HG03521 (cell line): ENCODE measurements around the gene CLTCL1.
"Not testable (repeated sequence)": the region's sequence is repeated elsewhere in the genome, so short reads cannot be mapped to it uniquely, and the experiment has no call there.

Experiments used
- ATAC-seq: cut with Tn5 transposase; IDR thresholded peaks from one replicate; pipeline ENCODE4 v1.9.1; 2021; ENCODE audit warnings: mild to moderate bottlenecking, moderate library complexity; ENCODE audit not compliant: unreplicated experiment

The CLTCL1 gene

DNA sequence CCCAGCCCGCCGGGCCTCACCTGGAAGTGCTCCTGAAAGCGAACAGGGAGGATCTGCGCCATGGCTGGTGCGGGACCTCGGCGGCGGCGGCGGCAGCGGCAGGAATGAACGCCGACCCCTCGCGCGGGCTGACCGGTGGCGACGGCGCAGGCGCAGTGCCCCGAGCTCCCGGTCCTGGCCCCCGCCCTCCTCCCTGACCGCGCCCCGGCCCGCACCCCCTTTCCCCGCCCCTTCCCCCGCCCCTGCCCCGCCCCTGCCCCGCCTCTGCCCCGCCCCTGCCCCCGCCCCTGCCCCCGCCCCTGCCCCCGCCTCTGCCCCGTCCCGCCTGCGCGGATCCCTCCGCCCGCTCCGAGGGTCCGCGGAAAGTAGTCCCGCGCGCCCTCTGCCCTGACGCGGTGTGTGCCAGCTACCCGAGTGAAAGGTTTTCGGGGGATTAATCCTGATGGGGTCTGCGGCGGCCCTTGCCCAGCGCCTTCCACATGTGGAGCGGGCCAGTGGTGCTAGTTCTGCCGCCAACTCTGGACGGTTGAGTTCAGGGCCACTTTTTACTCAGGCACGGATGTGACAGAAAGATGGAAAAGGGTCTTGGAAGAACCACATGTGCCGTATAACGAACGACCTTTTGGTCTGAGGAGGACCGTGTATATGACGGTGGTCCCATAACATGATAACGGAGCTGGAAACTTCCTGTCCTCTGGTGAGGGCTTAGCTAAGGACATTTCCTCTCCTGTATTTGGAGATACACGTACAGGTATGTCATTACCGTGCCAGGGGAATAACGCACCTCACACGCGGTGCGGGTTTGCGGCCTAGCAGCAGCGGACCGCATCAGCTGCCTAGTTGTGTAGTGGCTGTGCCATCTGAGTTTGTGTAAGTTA is at the start of gene CLTCL1:
Gene CLTCL1, minus strand, starts transcription at position 140 of the 878 bp plus-strand sequence. Its CDS starts 78 bp downstream, at position 62.
- peak; percentile 79 for ATAC-seq

- no peak for ATAC-seq
These were observed 45.6 kb upstream of the CLTCL1 start for GRCh38 chr22:19337137-19337536.

DNA sequence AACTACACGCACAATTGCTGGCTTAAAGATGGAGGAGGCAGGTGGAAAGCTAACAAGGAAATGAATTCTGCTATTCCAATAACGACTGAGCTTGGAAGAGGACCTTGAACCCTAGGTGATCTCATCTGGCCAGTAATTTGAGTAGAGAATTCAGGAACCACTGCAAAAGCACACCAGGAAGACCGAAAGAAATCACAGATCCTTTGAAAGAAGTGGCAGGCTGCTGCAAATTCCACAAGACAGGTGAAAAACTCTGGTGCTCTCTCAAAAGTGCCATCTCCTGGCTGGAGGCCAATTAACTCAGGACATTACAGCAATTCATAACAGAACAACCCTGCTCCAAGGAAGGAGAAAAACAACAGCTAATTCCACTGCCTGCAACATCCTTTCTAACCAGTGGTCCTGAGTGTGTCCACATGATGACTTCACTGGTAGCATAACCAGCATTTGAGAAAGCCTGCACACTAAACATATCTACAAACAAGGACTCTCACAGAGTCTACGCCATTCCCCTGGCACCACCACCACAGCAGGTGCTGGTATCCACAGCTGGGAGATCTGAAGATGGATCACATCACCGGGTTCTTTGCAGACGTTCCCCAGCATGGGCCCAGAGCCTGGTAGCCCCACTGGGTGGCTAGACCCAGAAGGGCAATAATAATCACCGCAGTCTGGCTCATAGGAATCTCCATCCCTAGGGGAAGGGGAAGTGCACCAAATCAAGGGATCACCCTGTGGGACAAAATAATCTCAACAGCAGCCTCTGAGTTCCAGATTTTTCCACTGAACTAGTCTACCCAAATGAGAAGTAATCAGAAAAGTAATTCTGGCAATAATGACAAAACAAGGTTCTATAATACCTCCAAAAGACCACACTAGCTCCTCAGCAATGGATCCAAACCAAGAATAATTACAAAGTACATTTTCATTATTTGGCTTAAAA is 44.9 kb upstream of the CLTCL1 start:
- no peak for ATAC-seq

DNA sequence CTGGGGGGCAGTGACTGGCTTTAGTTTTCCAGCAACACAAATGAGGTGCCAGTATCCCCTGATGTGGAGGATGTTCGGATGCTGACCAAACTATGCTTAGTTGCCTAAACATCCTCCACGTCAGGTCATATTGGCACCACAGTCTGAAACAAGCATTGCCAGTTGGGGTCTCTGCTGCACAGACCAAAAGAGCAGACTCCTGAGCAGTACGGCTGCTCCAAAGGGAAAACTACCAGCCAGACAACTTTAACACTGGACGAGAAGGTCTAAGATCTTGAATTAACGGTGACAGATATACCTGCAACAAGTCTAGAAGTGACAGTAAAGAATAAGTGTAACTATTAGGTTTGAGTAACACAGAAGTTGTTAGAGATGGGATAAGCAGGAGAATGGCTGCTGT is 40.5 kb upstream of the CLTCL1 start:
- no peak for ATAC-seq

GRCh38 chr22:19331474-19331873 is 40.0 kb upstream of the CLTCL1 start:
- no peak for ATAC-seq

DNA sequence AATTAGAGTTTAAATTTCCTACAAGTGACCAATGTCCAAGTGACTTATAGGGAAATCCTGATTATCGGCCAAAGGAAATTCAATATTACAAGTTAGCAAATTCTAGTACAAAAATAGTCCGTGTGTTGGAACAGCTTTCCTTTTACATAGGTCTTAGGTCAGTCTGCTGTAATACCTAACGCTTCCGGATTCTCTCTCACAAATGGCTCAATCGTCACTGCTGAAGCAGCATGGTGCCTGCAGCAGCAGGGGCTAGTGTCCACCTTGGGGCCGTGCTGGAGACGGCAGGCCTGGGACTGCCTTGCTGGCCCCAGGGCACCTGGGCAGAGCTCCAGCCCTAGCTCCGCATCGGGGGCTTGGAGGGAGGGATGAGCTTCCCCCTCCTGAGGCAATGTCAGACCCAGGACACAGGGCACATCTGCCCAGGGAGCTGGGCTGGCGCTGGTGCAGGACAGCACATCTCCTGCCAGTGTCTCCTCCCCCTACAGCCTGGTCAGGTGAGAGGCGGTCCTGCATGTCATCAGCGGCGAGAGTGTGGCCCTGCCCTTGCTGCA is 39.4 kb upstream of the CLTCL1 start:
- ATAC-seq: no peak

DNA sequence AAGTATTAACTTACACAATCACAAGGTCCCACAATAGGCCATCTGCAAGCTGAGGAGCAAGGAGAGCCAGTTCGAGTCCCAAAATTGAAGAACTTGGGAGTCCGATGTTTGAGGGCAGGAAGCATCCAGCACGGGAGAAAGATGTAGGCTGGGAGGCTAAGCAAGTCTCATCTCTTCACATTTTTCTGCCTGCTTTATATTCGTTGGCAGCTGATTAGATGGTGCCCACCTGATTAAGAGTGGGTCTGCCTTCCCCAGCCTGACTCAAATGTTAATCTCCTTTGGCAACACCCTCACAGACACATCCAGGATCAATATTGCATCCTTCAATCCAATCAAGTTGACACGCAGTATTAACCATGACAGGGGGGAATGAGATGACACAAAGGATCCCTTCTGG is 38.7 kb upstream of the CLTCL1 start:
- not testable (repeated sequence) for ATAC-seq

- ATAC-seq: no peak
These were observed 37.9 kb upstream of the CLTCL1 start for GRCh38 chr22:19329454-19329853.

DNA sequence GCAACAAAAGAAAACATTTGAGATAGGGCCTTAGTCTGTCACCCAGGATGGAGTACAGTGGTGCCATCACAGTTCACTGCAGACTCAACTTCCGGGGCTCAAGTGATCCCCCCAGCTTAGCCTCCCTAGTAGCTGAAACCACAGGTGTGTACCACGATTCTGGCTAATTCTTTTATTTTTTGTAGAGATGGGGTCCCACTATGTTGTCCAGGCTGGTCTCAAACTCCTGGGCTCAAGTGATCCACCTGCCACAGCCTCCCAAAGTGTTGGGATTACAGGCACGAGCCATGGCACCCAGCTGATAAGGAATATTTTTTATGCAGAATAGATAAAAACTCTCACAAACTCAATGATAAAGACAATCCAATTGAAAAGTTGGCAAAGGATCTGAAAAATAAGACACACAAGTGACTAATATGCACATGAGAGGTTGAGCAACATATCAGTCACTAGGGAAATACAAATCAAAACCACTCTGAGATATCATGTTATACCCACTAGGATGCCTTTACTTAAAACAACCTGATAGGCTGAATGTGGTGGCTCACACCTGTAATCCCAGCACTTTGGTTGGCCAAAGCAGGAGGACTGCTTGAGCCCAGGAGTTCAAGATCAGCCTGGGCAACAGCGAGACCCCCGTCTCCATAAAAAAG is 33.9 kb upstream of the CLTCL1 start:
- no peak for ATAC-seq

GRCh38 chr22:19323420-19323819 is 31.9 kb upstream of the CLTCL1 start:
- ATAC-seq: not testable (repeated sequence)

- no peak for ATAC-seq
These were observed 30.2 kb upstream of the CLTCL1 start for GRCh38 chr22:19321757-19322156.

GRCh38 chr22:19320136-19320535 is 28.6 kb upstream of the CLTCL1 start:
- ATAC-seq: not testable (repeated sequence)

- no peak for ATAC-seq
These were observed 27.8 kb upstream of the CLTCL1 start for GRCh38 chr22:19319281-19319680.

DNA sequence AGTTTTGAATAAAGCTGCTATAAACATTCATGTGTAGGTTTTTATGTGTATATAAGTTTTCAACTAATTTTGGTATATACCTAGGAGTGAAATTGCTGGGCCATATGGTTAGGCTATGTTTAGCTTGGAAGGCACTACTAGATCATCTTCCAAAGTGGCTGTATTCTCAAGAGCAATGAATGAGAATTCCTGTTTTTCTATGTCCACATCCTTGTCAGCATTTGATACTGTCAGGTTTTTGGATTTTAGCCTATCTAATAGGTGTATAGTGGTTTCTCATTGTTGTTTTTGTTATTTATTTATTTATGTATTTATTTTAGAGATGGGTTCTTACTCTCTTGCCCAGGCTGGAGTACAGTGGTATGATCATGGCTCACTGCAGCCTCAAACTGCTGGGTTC is 26.3 kb upstream of the CLTCL1 start:
- ATAC-seq: no peak

DNA sequence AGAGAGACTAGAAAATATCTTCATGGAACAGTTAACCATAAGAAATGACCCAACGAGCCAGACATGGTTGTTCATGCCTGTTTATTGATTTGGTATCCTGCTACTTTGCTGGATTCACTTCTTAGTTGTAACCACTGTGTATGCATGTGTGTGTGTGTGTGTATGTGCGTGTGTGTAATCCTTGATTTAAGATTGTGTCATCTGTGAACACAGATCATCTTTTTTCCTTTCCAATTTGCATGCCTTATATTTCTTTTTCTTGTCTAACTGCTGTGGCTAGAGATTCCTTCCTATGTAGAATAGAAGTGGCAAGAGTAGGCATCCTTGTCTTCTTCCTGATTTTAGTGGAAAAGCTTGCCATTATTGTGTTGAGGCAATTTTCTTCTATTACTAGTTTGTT is 16.4 kb upstream of the CLTCL1 start:
- ATAC-seq: no peak

- ATAC-seq: not testable (repeated sequence)
These were observed 15.0 kb upstream of the CLTCL1 start for GRCh38 chr22:19306535-19306934.

DNA sequence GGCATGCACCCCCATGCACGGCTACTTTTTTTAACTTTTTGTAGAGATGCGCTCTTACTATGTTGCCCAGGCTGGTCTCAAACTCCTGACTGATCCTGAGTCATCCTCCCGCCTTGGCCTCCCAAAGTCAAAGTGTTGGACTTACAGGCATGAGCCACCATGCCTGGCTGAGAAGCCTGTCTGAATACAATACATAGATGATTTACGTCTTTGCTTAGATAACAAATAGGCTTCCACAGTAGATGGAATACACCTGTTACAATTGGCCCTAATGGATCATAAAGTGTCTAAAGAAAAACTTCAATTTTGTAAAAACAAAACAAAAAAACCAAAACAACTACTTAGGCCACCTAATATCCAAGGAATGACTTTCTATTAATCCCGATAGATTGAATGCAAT is 13.0 kb upstream of the CLTCL1 start:
- ATAC-seq: no peak

GRCh38 chr22:19303785-19304184 is 12.3 kb upstream of the CLTCL1 start:
- ATAC-seq: no peak

GRCh38 chr22:19295733-19296132 is 4.2 kb upstream of the CLTCL1 start:
- ATAC-seq: no peak

GRCh38 chr22:19292458-19293230 is 1.1 kb upstream of the CLTCL1 start:
- ATAC-seq: no peak
